Erythroblast (primary cell): ENCODE data around the gene CD27.

Experiments
- GATA1 ChIP-seq: IDR thresholded peaks from 2 replicates; pipeline ENCODE4 v1.6.1; 2011; ENCODE audit warnings: low read depth, mild to moderate bottlenecking, control low read depth, low read length, moderate library complexity
- POLR2A ChIP-seq: IDR thresholded peaks from 2 replicates; pipeline ENCODE4 v1.6.1; 2011; ENCODE audit warnings: mild to moderate bottlenecking, low read length

GRCh38 chr12:6465467-6466183, 20.9 kb downstream of the CD27 start:
- TF ChIP-seq POLR2A: no peak
- TF ChIP-seq GATA1: no peak
